OCI-LY1 (cell line): ENCODE results near the gene SFXN1.

Experiments
- EZH2 ChIP-seq: fragments of 200-600 bp; sonication (generic), shearing (Covaris generic); IDR thresholded peaks from 2 replicates; pipeline ENCODE4 v1.8.0; 2017; ENCODE audit warnings: borderline replicate concordance, mixed run types, mild to moderate bottlenecking, antibody characterized with exemption, low read length, moderate library complexity, mixed read lengths
- TF ChIP-seq, protein P1 (sequence below): fragments of 200-600 bp; sonication (generic), shearing (Covaris generic); IDR thresholded peaks from 2 replicates; pipeline ENCODE4 v1.5.1; 2017; ENCODE audit warnings: mild to moderate bottlenecking, antibody characterized with exemption, low read length, moderate library complexity, mixed read lengths

GRCh38 chr5:175468892-175469291 lies 9.5 kb upstream of the SFXN1 start:
- TF ChIP-seq, protein P1, sequence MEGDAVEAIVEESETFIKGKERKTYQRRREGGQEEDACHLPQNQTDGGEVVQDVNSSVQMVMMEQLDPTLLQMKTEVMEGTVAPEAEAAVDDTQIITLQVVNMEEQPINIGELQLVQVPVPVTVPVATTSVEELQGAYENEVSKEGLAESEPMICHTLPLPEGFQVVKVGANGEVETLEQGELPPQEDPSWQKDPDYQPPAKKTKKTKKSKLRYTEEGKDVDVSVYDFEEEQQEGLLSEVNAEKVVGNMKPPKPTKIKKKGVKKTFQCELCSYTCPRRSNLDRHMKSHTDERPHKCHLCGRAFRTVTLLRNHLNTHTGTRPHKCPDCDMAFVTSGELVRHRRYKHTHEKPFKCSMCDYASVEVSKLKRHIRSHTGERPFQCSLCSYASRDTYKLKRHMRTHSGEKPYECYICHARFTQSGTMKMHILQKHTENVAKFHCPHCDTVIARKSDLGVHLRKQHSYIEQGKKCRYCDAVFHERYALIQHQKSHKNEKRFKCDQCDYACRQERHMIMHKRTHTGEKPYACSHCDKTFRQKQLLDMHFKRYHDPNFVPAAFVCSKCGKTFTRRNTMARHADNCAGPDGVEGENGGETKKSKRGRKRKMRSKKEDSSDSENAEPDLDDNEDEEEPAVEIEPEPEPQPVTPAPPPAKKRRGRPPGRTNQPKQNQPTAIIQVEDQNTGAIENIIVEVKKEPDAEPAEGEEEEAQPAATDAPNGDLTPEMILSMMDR = no peak
- TF ChIP-seq EZH2 = no peak
